IMR-90 (cell line): Measurements from ENCODE around the gene GPC6. TPM values are rescaled to one million over a fixed set of nuclear protein-coding genes. Genes with fewer than 3 reads are reported as not detected.
A peak's percentile ranks its signal among the peaks of the same experiment; 100 is the strongest.

Experiments used
- ATAC-seq: fragments of 200-7000 bp; cut with Tn5 transposase; 2 replicates; pipeline ENCODE4 v1.9.1; 2020; ENCODE audit warnings: low read depth, mild to moderate bottlenecking, moderate library complexity
- BruUV-seq: library from RNA; stranded (reverse); fragments of 400-500 nt; replicated peaks from 2 replicates; lab custom pipeline; 2021; lab: Mats Ljungman, UMichigan
- CTCF ChIA-PET: fragments of 300-600 bp; formaldehyde crosslinking; extraction: SDS; loops from one replicate; lab custom pipeline; 2021; ENCODE audit warnings: antibody characterized with exemption; lab: Yijun Ruan, JAX
- POLR2A ChIA-PET: fragments of 300-600 bp; sonication (Branson Sonifier 250); formaldehyde crosslinking; loops from one replicate; lab custom pipeline; 2022; ENCODE audit warnings: antibody characterized with exemption; ENCODE audit not compliant: unreplicated experiment; lab: Charles Lee
- DNase-seq: peaks from one replicate; pipeline ENCODE4 v3.0.0; 2013
- H2AFZ ChIP-seq: replicated peaks from 2 replicates; pipeline ENCODE3; 2013; ENCODE audit warnings: low read length, mild to moderate bottlenecking; ENCODE audit not compliant: poor library complexity
- H2AK5ac ChIP-seq: 2 replicates; pipeline ENCODE4 v1.6.1; 2013; ENCODE audit warnings: low read depth, low read length, inconsistent platforms
- H2AK9ac ChIP-seq: replicated peaks from 2 replicates; pipeline ENCODE3; 2013; ENCODE audit warnings: mild to moderate bottlenecking, low read depth, low read length, moderate library complexity; ENCODE audit not compliant: poor library complexity
- H2BK120ac ChIP-seq: 2 replicates; pipeline ENCODE4 v1.6.1; 2013; ENCODE audit warnings: low read depth, low read length, inconsistent platforms
- H2BK15ac ChIP-seq: 3 replicates; pipeline ENCODE4 v1.6.1; 2013; ENCODE audit warnings: low read depth, low read length, inconsistent platforms
- H2BK20ac ChIP-seq: 2 replicates; pipeline ENCODE4 v1.6.1; 2013; ENCODE audit warnings: low read depth, mild to moderate bottlenecking, inconsistent platforms, low read length, moderate library complexity
- H2BK5ac ChIP-seq: 2 replicates; pipeline ENCODE4 v1.6.1; 2013; ENCODE audit warnings: mild to moderate bottlenecking, low read depth, low read length, inconsistent platforms; ENCODE audit not compliant: poor library complexity, severe bottlenecking
- H3K14ac ChIP-seq: replicated peaks from 2 replicates; pipeline ENCODE4 v1.6.1; 2013; ENCODE audit warnings: low read depth, low read length, inconsistent platforms
- H3K18ac ChIP-seq: 2 replicates; pipeline ENCODE4 v1.6.1; 2013; ENCODE audit warnings: low read depth, low read length, control low read depth
- H3K23ac ChIP-seq: 2 replicates; pipeline ENCODE4 v1.6.1; 2013; ENCODE audit warnings: low read depth, low read length, inconsistent platforms
- H3K27ac ChIP-seq: 2 replicates; pipeline ENCODE4 v1.5.1; 2013; ENCODE audit warnings: mild to moderate bottlenecking, control low read depth, low read length; ENCODE audit not compliant: insufficient read depth
- H3K27me3 ChIP-seq: 2 replicates; pipeline ENCODE4 v1.6.1; 2013; ENCODE audit warnings: low read length; ENCODE audit not compliant: control insufficient read depth, insufficient read depth
- H3K36me3 ChIP-seq: 2 replicates; pipeline ENCODE4 v1.6.1; 2013; ENCODE audit warnings: low read length, mixed read lengths; ENCODE audit not compliant: control insufficient read depth, insufficient read depth
- H3K4ac ChIP-seq: 2 replicates; pipeline ENCODE4 v1.6.1; 2013; ENCODE audit warnings: low read depth, low read length, inconsistent platforms
- H3K4me1 ChIP-seq: 2 replicates; pipeline ENCODE4 v1.6.1; 2013; ENCODE audit warnings: low read length, mixed read lengths; ENCODE audit not compliant: control insufficient read depth, insufficient read depth
- H3K4me2 ChIP-seq: 2 replicates; pipeline ENCODE4 v1.6.1; 2013; ENCODE audit warnings: low read depth, mild to moderate bottlenecking, control low read depth, low read length, moderate library complexity
- H3K4me3 ChIP-seq: 2 replicates; pipeline ENCODE4 v1.5.1; 2013; ENCODE audit warnings: low read depth, mild to moderate bottlenecking, control low read depth, low read length, moderate library complexity; ENCODE audit not compliant: insufficient read depth
- H3K56ac ChIP-seq: 2 replicates; pipeline ENCODE4 v1.6.1; 2013; ENCODE audit warnings: low read length, inconsistent platforms; ENCODE audit not compliant: insufficient read depth; ENCODE audit errors: extremely low read depth
- H3K79me1 ChIP-seq, 2 experiments: 2 replicates each; pipeline ENCODE4 v1.6.1; 2013; ENCODE audit warnings: low read length in 2 of 2, inconsistent platforms in 1 of 2, low read depth in 1 of 2
- H3K9ac ChIP-seq: 2 replicates; pipeline ENCODE4 v1.6.1; 2013; ENCODE audit warnings: low read depth, low read length, control low read depth
- H3K9me1 ChIP-seq: 2 replicates; pipeline ENCODE4 v1.6.1; 2013; ENCODE audit warnings: low read length, inconsistent platforms; ENCODE audit not compliant: insufficient read depth
- H3K9me3 ChIP-seq: 2 replicates; pipeline ENCODE4 v1.6.1; 2013; ENCODE audit warnings: low read length; ENCODE audit not compliant: control insufficient read depth, insufficient read depth
- H4K20me1 ChIP-seq: 2 replicates; pipeline ENCODE4 v1.6.1; 2013; ENCODE audit warnings: low read length, inconsistent platforms; ENCODE audit not compliant: insufficient read depth
- H4K5ac ChIP-seq: 2 replicates; pipeline ENCODE4 v1.6.1; 2013; ENCODE audit warnings: mild to moderate bottlenecking, low read depth, low read length, control low read depth
- H4K8ac ChIP-seq, 2 experiments: 2 replicates each; pipeline ENCODE4 v1.6.1; 2013; ENCODE audit warnings: low read depth in 2 of 2, low read length in 2 of 2, control low read depth in 1 of 2, inconsistent platforms in 1 of 2
- H4K91ac ChIP-seq: 2 replicates; pipeline ENCODE4 v1.6.1; 2013; ENCODE audit warnings: low read depth, low read length, inconsistent platforms; ENCODE audit not compliant: insufficient read depth
- BHLHE40 ChIP-seq: fragments of 150-350 bp; IDR thresholded peaks from 2 replicates; pipeline ENCODE4 v1.6.1; 2016; ENCODE audit warnings: mild to moderate bottlenecking, low read depth, low read length
- CEBPB ChIP-seq: IDR thresholded peaks from 2 replicates; pipeline ENCODE4 v1.6.1; 2012; ENCODE audit warnings: low read depth, low read length, improper control_type of control experiment
- CHD1 ChIP-seq: IDR thresholded peaks from 2 replicates; pipeline ENCODE4 v1.6.1; 2012; ENCODE audit warnings: low read depth, low read length, improper control_type of control experiment
- CTCF ChIP-seq: conservative IDR thresholded peaks from 2 replicates; pipeline ENCODE4 v1.5.1; 2012; ENCODE audit warnings: mild to moderate bottlenecking, low read depth, low read length, improper control_type of control experiment
- ELK1 ChIP-seq: fragments of 150-350 bp; IDR thresholded peaks from 2 replicates; pipeline ENCODE4 v1.6.1; 2016; ENCODE audit warnings: low read depth, mild to moderate bottlenecking, low read length, moderate library complexity, borderline replicate concordance
- FOS ChIP-seq: fragments of 150-350 bp; IDR thresholded peaks from 2 replicates; pipeline ENCODE4 v1.6.1; 2016; ENCODE audit warnings: low read depth, low read length
- MAFK ChIP-seq: IDR thresholded peaks from 2 replicates; pipeline ENCODE4 v1.6.1; 2012; ENCODE audit warnings: low read depth, low read length, improper control_type of control experiment
- MAZ ChIP-seq: IDR thresholded peaks from 2 replicates; pipeline ENCODE4 v1.6.1; 2012; ENCODE audit warnings: low read depth, mild to moderate bottlenecking, low read length, improper control_type of control experiment, moderate library complexity, borderline replicate concordance
- MXI1 ChIP-seq: IDR thresholded peaks from 2 replicates; pipeline ENCODE4 v1.6.1; 2012; ENCODE audit warnings: low read depth, mild to moderate bottlenecking, low read length, moderate library complexity, borderline replicate concordance
- NFE2L2 ChIP-seq: fragments of 150-350 bp; IDR thresholded peaks from 2 replicates; pipeline ENCODE4 v1.6.1; 2016; ENCODE audit warnings: low read depth, mild to moderate bottlenecking, low read length
- POLR2A ChIP-seq: IDR thresholded peaks from 2 replicates; pipeline ENCODE4 v1.6.1; 2012; ENCODE audit warnings: mild to moderate bottlenecking, low read depth, low read length
- RAD21 ChIP-seq: IDR thresholded peaks from 2 replicates; pipeline ENCODE4 v1.6.1; 2012; ENCODE audit warnings: low read length, improper control_type of control experiment
- RCOR1 ChIP-seq: IDR thresholded peaks from 2 replicates; pipeline ENCODE4 v1.6.1; 2012; ENCODE audit warnings: mild to moderate bottlenecking, low read length, improper control_type of control experiment; ENCODE audit not compliant: insufficient replicate concordance
- RFX5 ChIP-seq: IDR thresholded peaks from 2 replicates; pipeline ENCODE4 v1.8.0; 2012; ENCODE audit warnings: low read depth, mild to moderate bottlenecking, low read length, moderate library complexity
- USF2 ChIP-seq: fragments of 150-350 bp; IDR thresholded peaks from 2 replicates; pipeline ENCODE4 v1.6.1; 2017; ENCODE audit warnings: mild to moderate bottlenecking, antibody characterized with exemption, low read length, low read depth
- dilution Hi-C: fragments of 300-500 bp; cut with HindIII; formaldehyde crosslinking; loops from one replicate; pipeline ENCODE4 v1.14.3; 2018; ENCODE audit warnings: low sequenced_read_pairs; ENCODE audit not compliant: unreplicated experiment
- in situ Hi-C: fragments of 300-500 bp; cut with MboI; formaldehyde crosslinking; loops from 3 replicates; pipeline ENCODE4 v1.14.3; 2019; ENCODE audit warnings: low sequenced_read_pairs, inconsistent platforms, mixed read lengths
- intact Hi-C: fragments of 100-400 bp; cut with micrococcal nuclease; formaldehyde crosslinking; loops from 2 replicates; pipeline ENCODE4 v1.10.0; 2022
- polyA plus RNA-seq, 3 experiments: library from polyadenylated mRNA; depleted of rRNA; stranded (reverse); fragments of >200 nt; gene quantifications; 2 replicates each; pipeline ENCODE4 v1.2.3, GENCODE V29; 2012; ENCODE audit warnings: low replicate concordance in 1 of 3
- total RNA-seq: library from RNA; depleted of rRNA; stranded (reverse); fragments of >200 nt; gene quantifications from 2 replicates; pipeline ENCODE4 v1.2.3, GENCODE V29; 2012

Gene GPC6
- total and polyA plus RNA-seq, 2 of the 4 experiments (the other 2 are of a cell fraction), result 14.9 to 39.4 TPM

- TF ChIP-seq ELK1 (no peak), CEBPB (no peak), NFE2L2 (no peak), RCOR1 (no peak), USF2 (no peak), FOS (no peak), MAFK (no peak), RFX5 (no peak), RAD21 (no peak), MXI1 (no peak), CHD1 (no peak), BHLHE40 (no peak), CTCF (no peak), POLR2A (no peak), MAZ (no peak)
- Histone ChIP-seq H2BK15ac (no peak overlapping the region), H2BK120ac (no peak overlapping the region), H4K91ac (no peak overlapping the region), H3K23ac (no peak overlapping the region), H3K56ac (no peak overlapping the region), H2AK5ac (no peak overlapping the region), H2BK5ac (no peak overlapping the region), H4K5ac (no peak overlapping the region), H2AFZ (no peak overlapping the region), H3K14ac (no peak overlapping the region), H3K9me1 (no peaks in the 10 kb centered on the region; the same call in 1 of the 2 replicates), H3K27ac (no peak overlapping the region), H4K8ac (no peak overlapping the region), H3K4me1 (peaks cover 4% of the 10 kb centered on the region), H3K4ac (no peak overlapping the region), H3K4me2 (no peak overlapping the region), H3K36me3 (no peaks in the 10 kb centered on the region), H3K27me3 (no peaks in the 10 kb centered on the region), H4K20me1 (no peaks in the 10 kb centered on the region), H3K79me1 (peaks cover 0 to 3% of the 10 kb centered on the region in 2 experiments; a peak in 1 of 4 replicates), H2AK9ac (no peak overlapping the region), H3K9ac (no peak overlapping the region), H3K18ac (no peak overlapping the region), H3K9me3 (peaks cover 4% of the 10 kb centered on the region), H2BK20ac (no peak overlapping the region), H3K4me3 (no peak overlapping the region)
- DNase-seq (peak; percentile 15), ATAC-seq (no peak)
- intact Hi-C loops (no loop called here), dilution Hi-C loops (no loop called here), in situ Hi-C loops (no loop called here)
- ChIA-PET CTCF (no interaction called here), POLR2A (no interaction called here)
- no TSS peak for BruUV-seq
These were observed 487.6 kb downstream of the GPC6 start for GRCh38 chr13:93714171-93714570.
